HG02678 (cell line): Measurements from ENCODE around the gene MEIS1.

Experiments
- ATAC-seq: cut with Tn5 transposase; IDR thresholded peaks from one replicate; pipeline ENCODE4 v1.9.1; 2021; ENCODE audit warnings: mild to moderate bottlenecking, moderate library complexity; ENCODE audit not compliant: unreplicated experiment

MEIS1 gene

DNA sequence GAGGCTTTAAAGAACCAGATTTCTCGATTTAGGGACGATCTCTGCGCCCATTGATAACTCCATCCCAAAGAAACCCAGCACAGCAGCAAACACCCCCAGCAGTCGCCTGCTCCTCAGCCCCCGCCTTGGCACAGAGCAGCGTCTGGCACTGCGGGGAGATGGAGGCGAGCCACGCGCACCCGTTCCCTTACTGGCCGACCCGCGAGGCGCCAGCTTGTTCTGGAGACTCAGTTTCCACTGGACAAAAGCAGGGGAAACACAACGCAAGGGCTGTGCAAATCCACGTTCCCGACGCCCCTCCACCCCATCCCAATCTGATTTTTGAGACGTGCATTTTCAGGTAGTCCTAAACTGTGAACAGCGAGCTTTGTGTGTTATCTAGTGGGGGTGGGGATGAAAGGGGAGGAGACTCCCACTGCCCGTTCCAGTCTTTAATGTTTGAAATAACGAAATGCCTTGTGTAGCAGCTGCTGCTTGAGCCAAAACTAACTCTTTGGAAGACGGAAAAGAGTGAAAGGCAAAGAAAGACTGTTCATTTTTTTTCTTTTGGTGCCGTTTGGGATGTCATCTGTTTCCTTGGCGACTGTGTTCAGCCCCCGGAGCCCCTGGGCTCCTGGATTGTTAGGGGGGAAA lies 143.2 kb downstream of the MEIS1 start:
- ATAC-seq = no peak

DNA sequence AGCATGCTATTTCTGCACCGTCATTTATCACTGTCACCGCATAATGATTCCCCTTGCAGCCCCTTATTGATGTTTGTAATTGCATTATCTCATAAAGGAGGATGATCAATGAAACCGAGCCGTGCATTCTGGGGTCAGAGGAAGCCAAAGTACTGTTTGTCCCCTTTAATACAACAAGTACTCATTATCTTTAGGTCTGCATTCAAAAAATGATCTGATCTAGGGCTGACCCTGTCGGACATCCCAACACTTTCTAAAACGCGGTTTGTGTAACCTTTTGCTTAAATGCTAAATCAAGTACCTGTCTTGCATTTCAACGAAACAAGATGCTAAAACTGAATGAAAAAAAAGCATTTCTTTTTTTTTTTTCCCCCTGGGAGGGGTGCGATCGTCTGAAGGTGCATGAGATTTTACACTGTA lies 143.8 kb downstream of the MEIS1 start:
- ATAC-seq = no peak

DNA sequence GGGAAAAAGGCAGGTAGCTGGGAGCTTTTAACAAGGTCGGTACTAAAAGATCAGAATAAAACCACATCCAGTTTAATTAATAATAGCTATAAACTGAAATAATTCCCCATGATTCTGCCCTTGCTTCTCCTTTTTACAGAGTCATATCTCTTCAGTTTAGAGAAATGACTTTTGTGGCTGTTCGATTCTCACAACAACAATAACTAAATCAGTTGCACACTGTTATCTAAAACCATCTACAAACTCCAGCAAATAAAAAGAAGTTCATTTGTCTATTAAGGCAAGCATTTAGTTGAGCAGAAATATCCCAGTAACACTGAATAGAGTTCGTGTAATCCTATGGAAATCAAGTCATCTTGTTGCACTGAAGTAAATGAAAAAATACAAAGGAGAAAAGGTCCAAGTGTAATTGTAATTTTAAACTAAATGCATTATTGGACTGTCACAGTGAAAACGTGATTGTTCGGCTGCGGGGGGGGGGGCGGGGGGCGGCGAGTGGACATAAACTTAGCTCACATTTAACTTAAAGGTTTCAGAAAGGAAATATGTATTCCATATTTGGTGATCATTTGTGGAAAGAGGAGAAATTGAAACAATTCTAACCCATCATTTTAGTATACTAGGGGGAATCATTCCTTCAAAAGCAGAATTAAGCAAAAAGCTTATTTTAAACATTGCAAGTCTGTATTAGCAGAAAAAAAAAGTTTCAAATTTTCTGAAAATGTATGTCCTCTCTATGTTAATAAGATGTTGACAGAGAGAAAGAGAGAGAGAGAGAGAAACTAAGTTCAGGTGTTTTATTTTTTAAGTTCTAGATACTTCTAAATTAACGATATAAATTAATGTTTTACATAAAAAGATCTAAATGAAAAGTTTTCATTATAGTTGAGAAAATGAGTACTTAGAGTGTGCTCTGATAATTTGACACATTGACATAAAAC lies 144.5 kb downstream of the MEIS1 start:
- ATAC-seq = no peak

DNA sequence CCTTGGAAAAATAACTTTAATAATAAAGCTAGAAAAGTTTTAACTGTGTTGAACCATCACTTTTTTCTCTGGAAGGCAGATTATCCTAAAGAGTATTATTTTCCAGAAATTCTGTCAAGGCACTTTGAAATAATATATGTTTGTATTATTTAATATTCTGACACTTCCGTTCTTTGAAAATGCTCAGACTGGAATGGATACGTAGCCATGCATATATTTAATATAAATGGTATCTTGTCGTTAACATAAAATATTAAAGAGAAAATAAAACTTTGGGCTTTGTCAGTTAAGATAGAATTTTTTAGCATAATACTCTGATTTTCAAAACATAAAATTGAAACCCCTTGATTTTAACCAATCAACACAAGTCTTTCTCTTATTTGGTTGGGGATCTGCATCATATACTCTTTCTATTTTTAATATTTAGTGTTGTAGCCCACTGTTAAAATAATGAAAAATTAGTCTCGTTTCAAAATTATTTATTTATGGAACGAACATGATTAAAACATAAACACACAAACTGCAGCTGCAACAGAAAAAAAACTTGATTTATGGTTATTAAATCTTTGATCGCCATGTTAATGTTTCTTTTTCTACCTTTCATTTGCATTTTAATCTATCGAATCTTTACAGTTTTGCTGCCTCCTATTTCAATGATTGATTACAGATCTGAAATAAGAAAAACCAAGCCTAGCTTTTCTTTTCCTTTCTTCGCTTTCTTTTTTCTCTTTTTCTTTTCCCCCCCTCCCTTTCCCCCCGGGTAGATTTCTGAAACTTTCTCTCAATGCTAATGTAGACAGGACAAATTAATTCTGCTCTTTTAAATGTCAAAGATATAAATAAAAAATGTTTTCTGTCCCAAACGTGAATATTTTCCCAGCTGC lies 145.5 kb downstream of the MEIS1 start:
- ATAC-seq = no peak

DNA sequence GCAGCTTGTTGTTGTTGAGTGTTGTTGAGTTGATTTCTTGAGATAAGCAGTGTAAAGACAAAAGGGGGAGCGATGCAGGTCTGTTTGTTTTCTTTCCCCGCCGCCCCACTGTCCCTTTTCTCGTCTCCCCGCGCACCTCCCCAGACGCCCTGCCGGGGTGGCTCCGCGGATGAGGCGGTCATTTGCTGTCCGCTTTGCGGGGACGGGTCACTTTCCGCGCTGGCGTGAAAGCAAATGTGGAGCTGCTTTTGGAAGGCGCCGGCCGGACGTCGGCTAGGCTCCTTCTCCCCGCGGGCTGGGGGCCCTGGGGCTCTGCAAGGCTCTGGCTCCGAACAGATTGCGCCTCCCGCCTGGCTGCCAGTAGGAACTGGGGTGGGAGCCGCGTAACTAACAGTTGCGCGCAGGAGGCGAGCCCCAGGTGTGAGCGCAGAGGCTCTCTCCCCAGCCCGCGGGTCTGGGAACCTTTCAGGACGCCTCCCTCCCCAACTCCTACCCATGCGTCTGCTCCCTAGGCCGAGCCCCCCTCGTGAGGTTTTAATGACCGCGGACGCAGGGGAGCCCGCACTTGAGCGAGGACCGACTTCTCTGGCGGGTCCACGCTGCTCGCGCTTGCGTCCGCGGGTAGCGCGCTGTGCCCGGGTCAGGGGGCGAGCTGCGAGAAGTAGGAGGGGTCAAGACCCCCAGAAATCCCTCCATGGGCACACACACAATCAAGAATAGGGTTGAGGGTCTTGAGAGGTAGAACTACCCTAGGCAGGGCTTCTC lies 146.6 kb downstream of the MEIS1 start:
- ATAC-seq = no peak

DNA sequence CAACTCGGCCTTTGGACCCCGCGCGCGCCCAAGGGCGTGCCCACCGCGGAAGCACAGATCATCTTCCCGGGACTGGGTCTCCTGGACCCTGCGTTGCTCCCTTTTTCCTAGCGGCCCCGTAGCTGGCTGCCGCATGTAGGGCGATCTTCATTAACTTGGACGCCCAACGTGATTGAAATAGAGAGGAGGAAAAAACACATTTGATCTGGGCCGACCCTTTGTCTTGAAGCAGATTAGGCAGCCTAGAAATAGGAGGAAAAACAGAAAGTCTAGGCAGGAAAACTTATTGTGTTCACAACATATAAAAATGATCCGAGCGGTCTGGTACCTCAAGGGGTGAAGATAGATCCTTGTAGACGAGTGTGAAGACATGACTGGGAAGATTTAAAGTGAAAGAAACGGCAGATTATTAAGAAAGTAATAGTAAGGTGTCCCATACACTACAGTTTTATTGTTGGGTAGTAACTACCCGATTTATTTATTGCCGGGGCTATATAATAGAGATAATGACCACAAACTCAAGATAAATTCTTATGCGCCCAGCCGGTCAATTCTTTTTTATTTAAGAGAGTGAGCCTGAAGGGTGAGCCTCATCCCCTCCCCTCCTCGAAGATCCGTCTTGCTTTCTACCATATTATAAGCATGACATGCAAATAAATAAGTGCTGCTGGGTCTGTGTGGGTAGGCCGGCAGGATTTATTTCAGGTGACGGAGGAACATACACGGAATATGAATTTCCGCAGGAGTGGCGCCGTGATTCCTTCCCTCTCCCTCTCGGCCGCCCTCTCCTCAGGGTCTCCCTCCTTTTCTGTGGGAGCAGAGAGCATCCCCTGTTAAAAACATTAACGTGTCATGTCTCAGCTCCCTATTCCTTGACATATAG lies 147.4 kb downstream of the MEIS1 start:
- ATAC-seq = no peak

DNA sequence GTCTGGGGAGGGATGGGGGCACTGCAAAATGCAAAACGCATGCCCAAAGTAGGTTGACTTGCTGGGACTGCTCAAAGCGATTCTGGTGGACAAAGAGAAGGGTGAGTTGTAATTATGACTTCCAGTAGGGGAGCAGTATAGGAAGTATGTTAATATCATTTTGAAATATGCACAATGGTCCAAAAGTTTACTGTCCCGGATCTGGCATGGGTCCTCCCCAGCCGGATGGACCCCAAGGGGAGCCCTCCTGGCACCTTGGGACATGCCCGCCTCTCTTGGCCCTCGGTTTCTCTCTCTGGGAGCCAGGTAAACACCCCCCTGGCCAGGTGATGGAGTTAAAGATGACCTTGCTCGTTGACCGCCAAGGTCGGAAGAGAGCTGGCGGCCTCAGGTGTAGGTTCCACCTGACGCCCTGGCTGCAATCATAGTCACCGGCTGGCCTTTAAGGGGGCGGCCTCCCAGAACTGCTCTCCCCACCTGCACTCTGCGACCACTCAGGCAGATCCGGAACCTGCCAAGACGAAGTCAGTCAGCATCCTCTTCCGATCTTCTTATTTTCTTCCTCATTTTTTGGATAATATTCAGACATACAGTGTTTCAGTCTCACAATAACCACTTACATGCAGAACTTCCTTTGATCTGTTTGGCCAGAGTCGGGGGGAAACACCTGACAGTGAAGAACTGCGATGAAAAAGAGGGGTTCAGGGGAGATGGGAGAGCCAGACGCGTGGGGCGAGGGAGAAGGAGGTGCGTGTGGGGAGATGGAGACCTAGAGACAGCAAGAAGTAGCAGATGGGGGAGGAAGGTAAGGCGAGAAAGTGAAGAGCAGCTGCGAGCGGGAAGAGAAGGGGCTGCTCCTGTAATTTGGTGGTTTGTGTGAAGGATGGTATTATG lies 148.3 kb downstream of the MEIS1 start:
- ATAC-seq = no peak

DNA sequence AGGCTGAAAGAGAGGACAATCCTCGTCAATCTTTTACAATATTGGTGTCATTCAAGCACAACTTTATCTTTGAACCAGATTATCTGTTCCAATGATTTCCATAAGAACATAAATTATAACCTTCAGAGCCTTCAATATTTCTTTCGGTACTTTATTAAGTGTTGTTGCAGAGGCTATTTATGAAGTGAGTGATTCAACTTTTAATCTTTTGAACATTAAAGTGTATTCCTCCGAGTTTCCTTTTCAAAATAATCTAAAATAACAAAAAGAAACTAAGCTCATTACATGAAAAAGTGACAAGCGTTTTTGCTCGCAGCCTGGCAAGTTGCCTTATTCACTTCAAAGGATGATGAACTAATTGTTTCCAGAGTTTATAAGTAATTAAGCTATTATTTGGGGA lies 149.0 kb downstream of the MEIS1 start:
- ATAC-seq = no peak

DNA sequence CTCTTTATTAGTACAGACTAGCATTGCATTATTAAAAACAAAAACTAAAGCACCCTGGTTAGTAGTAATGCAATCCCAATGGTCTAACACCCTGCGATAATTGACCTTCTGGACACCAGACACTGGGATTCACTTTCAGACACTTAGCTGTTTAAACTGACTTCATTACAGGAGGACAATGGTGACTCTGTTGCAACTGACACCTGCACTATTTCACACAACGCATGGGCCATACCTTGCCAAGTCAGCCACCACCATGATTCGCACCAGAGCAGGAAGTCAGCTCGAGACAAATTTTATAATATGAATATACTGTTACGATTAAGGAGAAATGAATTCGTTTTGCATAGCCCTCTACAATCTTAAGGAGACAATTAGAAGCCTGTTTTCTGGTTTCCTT lies 150.7 kb downstream of the MEIS1 start:
- ATAC-seq = no peak

DNA sequence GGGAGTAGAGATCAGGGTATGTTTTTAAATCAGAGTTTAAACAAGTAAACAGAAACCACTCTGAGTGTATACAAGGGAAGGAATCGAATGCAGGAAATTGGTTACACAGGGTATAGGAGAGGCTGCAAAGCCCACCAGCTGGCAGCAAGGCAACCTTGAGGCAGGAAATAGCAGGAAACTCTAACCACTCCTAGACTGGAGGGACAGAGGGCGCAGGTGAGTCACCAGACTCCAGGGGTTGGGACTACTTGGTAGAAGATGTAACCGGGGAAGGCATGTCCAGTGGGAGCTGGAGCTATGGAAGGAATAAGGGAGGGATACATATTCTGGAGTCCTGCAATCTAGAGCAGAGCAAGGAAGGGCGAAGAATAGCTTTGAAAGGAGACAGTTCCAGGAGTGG lies 152.3 kb downstream of the MEIS1 start:
- no peak for ATAC-seq

DNA sequence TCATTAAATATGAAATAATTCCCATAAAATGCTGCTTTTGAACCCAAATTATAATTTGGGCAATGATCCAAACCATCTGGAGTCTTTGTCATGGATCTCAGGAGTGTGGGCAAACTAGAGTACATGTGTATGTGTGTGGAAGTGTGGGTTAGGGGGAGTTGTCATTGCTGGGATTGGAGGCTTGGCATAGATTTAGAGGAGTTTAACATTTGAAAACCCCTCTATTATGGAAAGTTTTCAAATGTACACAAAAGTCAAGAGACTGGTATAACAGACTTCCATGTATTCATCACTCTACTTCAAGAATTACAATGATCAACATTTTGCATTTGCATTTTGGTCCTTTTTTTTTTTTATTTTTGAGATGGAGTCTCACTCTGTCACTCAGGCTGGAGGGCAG lies 159.1 kb downstream of the MEIS1 start:
- no peak for ATAC-seq

DNA sequence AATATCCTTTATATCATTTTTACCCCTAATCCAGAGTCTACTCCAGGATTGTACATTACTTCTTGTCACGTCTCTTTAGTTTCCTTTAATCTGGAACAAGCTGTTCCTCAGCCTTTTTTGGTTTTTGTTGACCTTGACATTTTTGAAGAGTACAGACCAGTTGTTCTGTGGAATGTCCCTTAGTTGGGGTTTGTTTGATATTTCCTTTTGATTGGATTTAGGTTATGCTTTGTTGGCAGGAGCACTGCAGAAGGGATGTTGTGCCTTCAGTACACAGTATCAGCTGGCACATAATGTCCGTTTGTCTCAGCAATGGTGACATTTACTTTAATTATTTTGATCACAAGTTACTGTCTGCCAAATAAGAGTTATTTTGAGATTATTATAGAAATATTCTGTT lies 160.6 kb downstream of the MEIS1 start:
- ATAC-seq = no peak

DNA sequence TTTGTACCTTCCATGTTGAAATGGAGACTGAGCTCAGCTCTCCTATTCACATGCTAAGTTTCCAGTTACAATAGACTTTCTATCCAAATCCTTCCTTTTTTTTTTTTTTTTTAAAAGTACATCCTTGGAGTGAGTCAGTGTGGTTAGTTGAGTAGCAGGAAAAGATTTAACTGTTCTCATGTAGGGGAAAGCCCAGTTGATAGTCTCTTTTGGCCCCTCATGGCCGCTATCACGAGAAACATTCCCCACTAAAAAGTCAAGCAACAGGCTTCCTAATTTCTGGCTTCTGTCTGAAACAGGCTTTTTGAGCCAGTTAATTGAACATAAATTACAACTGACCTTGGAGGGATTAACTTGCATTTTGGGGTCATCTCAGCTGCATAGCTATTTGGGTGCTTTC lies 161.3 kb downstream of the MEIS1 start:
- no peak for ATAC-seq

DNA sequence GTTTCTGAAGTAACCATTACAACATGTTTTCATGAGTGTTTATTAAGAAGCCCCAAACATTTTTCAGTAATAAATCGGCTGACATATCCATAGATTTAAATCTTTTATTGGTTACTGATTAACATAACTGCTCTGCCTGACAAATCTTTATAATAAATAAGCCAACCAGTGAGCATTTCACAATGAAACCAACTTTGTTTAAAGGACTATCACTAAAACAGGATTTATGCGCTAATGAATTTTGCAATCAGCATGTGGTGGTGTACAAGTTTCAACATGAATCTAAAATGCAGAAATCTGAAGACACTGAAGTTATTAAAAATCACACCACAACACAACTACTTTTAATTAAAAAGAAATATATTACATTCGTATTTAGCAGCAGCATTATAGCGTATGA lies 166.7 kb downstream of the MEIS1 start:
- no peak for ATAC-seq

DNA sequence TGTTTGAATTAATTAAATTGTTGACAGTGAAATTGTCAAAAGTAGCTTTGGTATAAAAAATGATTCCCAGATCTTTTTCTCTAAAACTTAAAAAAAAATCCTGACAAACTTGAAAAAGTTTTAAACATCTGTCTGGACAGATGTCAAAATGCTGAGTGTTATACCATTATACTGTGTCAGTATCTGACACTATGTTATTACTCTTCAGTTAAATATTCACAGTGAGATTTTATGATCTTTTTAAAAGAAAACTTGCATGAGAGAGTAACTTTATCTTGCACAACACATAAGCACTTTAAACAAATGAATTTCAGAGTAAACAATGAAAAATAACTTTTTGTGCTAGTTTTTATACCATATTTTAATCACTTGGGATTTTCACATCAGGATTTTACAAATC lies 167.4 kb downstream of the MEIS1 start:
- ATAC-seq = no peak

DNA sequence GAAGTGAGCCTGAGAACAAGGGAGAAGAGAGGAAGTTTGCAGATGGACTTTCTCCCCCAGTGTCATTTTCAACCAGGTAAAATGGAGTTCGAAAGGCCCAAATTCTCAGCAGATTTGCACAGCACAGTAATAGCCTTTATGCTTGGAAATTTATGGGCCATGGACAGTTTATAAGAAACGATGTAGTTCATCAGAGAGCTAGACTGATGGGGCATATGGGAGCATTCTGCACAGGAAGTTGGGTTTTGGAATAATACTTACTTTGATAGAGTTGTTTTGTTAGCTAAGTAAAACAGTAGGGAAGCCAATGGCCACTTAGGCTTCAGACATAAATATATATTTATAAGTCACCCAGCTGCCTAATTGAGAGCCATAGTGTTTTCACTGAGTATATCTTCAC lies 169.4 kb downstream of the MEIS1 start:
- ATAC-seq = no peak

DNA sequence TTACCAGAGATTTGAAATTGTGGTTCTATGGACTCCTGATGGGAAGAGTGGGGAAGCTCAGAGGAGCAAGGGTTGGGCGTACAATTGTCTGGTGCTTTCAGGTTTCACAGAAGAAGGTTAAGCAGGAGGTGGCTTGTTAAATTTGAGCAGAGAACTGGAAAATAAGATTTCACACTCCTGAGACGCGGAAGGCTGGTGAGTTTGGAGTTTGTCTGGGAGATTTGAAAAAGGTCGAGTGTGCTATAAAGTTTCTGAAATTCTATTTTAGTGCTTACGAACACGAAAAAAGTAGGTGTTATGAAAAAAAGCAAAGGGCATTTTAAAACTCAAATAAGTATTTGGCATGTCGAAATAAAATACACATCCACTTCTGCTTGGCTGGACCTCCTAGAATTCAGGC lies 170.1 kb downstream of the MEIS1 start:
- ATAC-seq = no peak

DNA sequence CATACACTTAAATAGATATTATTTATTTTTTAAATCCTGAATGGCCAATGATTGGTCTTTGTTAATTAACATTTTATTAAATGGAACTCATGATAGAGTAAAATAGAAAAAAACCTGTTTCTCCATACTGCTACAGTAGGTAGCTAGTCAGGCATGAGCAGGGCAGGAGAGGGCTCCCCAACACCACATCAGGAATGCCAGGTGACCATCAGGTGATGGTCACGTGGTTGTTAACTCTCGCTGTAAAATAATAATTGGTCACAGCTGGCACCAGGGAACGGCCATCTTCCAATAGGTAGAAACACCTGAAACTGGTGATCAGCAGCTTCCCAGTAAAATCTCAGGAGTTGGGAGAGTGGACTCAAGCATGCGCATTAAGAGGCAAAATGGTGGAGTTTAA lies 172.2 kb downstream of the MEIS1 start:
- no peak for ATAC-seq
